Erythroblast (primary cell): Measurements from ENCODE around the gene DLG3.
"Not testable (repeated sequence)": the region's sequence is repeated elsewhere in the genome, so short reads cannot be mapped to it uniquely, and the experiment has no call there.

Experiments
- GATA1 ChIP-seq: IDR thresholded peaks from 2 replicates; pipeline ENCODE4 v1.6.1; 2011; ENCODE audit warnings: low read depth, mild to moderate bottlenecking, control low read depth, low read length, moderate library complexity
- POLR2A ChIP-seq: IDR thresholded peaks from 2 replicates; pipeline ENCODE4 v1.6.1; 2011; ENCODE audit warnings: mild to moderate bottlenecking, low read length

DNA sequence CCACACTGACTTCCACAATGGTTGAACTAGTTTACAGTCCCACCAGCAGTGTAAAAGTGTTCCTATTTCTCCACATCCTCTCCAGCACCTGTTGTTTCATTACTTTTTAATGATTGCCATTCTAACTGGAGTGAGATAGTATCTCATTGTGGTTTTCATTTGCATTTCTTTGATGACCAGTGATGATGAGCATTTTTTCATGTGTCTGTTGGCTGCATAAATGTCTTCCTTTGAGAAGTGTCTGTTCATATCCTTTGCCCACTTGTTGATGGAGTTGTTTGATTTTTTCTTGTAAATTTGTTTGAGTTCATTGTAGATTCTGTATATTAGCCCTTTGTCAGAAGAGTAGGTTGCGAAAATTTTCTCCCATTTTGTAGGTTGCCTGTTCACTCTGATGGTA, 71.1 kb downstream of the DLG3 start:
- not testable (repeated sequence) for TF ChIP-seq POLR2A, GATA1
